Measurements from ENCODE around the gene YTHDF2. TPM values are rescaled to one million over a fixed set of nuclear protein-coding genes. Genes with fewer than 3 reads are reported as not detected.
"Not testable (repeated sequence)": the region's sequence is repeated elsewhere in the genome, so short reads cannot be mapped to it uniquely, and the experiment has no call there.

Gene YTHDF2
- total and polyA plus RNA-seq, 8 donors: 9.9 to 50.5 (median 28.0) TPM

- intact Hi-C loops (cut with DNase I; ENCODE audit: low total_unique reads): no loop called here
- WGBS, 5 donors: 93 to 100% (median 100%) methylated on average over 1 of the region's 1 CpG
- Histone ChIP-seq H3K36me3 (peaks cover 21 to 33% (median 28%) of the 10 kb centered on the region in 4 donors), H3K27ac (no peak overlapping the region), H3K4me1 (peaks cover 0 to 5% (median 0%) of the 10 kb centered on the region in 4 donors), H3K27me3 (no peaks in the 10 kb centered on the region), H3K4me3 (no peak overlapping the region), H3K9me3 (no peaks in the 10 kb centered on the region)
- TF ChIP-seq POLR2A (IDR thresholded peaks at IDR 0.05): no peak
- no peak for DNase-seq
Observed at GRCh38 chr1:28718166-28718565, 18.6 kb upstream of the YTHDF2 start.

- intact Hi-C loops (cut with DNase I; ENCODE audit: low total_unique reads): no loop called here
- no peak overlapping the region for H3K27ac ChIP-seq
- no peak for DNase-seq
- no peak overlapping the region for H3K4me3 ChIP-seq
- TF ChIP-seq CTCF (IDR thresholded peaks at IDR 0.05): no peak
- 63 to 77% (median 74%) methylated on average over 4 of the region's 4 CpGs for WGBS, 5 donors
- peaks cover 0 to 5% (median 0%) of the 10 kb centered on the region in 4 donors for H3K4me1 ChIP-seq
- no peaks in the 10 kb centered on the region for H3K9me3 ChIP-seq
- H3K27me3 ChIP-seq: no peaks in the 10 kb centered on the region
- H3K36me3 ChIP-seq: peaks cover 19 to 27% (median 23%) of the 10 kb centered on the region in 4 donors
Observed at GRCh38 chr1:28718586-28719331, 18.0 kb upstream of the YTHDF2 start.

GRCh38 chr1:28719332-28719619, 17.5 kb upstream of the YTHDF2 start:
- H3K36me3 ChIP-seq: peaks cover 14 to 22% (median 18%) of the 10 kb centered on the region in 4 donors
- no peaks in the 10 kb centered on the region for H3K9me3 ChIP-seq
- no peak for DNase-seq
- H3K4me1 ChIP-seq: peaks cover 0 to 5% (median 0%) of the 10 kb centered on the region in 4 donors
- no peak overlapping the region for H3K4me3 ChIP-seq
- H3K27me3 ChIP-seq: no peaks in the 10 kb centered on the region
- intact Hi-C loops (cut with DNase I; ENCODE audit: low total_unique reads): no loop called here
- TF ChIP-seq POLR2AphosphoS5 (IDR thresholded peaks at IDR 0.05) (no peak), EP300 (IDR thresholded peaks at IDR 0.05) (no peak), POLR2A (IDR thresholded peaks at IDR 0.05) (no peak), CTCF (IDR thresholded peaks at IDR 0.05) (no peak)
- no peak overlapping the region for H3K27ac ChIP-seq

GRCh38 chr1:28720376-28720775, 16.4 kb upstream of the YTHDF2 start:
- H3K27me3 ChIP-seq: no peaks in the 10 kb centered on the region
- intact Hi-C loops (cut with DNase I; ENCODE audit: low total_unique reads): no loop called here
- H3K4me3 ChIP-seq: no peak overlapping the region
- 70 to 82% (median 79%) methylated on average over 5 of the region's 5 CpGs for WGBS, 5 donors
- no peaks in the 10 kb centered on the region for H3K9me3 ChIP-seq
- peaks cover 3 to 11% (median 9%) of the 10 kb centered on the region in 4 donors for H3K36me3 ChIP-seq
- no peak for TF ChIP-seq POLR2A (IDR thresholded peaks at IDR 0.05)
- H3K4me1 ChIP-seq: peaks cover 0 to 5% (median 0%) of the 10 kb centered on the region in 4 donors
- no peak for DNase-seq
- no peak overlapping the region for H3K27ac ChIP-seq

GRCh38 chr1:28721927-28722326, 14.8 kb upstream of the YTHDF2 start:
- H3K4me3 ChIP-seq; H3K27me3 ChIP-seq; DNase-seq; H3K36me3 ChIP-seq; H3K4me1 ChIP-seq; H3K27ac ChIP-seq; intact Hi-C loops (cut with DNase I; ENCODE audit: low total_unique reads); H3K9me3 ChIP-seq: not testable (repeated sequence)
- WGBS, 5 donors: 94 to 96% (median 95%) methylated on average over 18 of the region's 18 CpGs

GRCh38 chr1:28725365-28725764, 11.4 kb upstream of the YTHDF2 start:
- H3K4me3 ChIP-seq; H3K27ac ChIP-seq; intact Hi-C loops (cut with DNase I; ENCODE audit: low total_unique reads); DNase-seq; H3K36me3 ChIP-seq; H3K9me3 ChIP-seq; H3K4me1 ChIP-seq; H3K27me3 ChIP-seq: not testable (repeated sequence)
- WGBS, 5 donors: 85 to 96% (median 88%) methylated on average over 5 of the region's 5 CpGs
